ENCODE data around the gene NOD2. TPM values are rescaled to one million over a fixed set of nuclear protein-coding genes. Genes with fewer than 3 reads are reported as not detected.

The NOD2 gene
- total RNA-seq, 1 experiment from 2014 or later, result 0.17 TPM

GRCh38 chr16:50652836-50653425, 40.5 kb upstream of the NOD2 start:
- Histone ChIP-seq H2BK20ac (ENCODE audit: low read depth, low read length, poor library complexity, severe bottlenecking) (no peak overlapping the region), H3K9ac (ENCODE audit: extremely low read depth, insufficient read length, low read length) (no peak overlapping the region), H2BK5ac (ENCODE audit: insufficient read length, low read length) (no peak overlapping the region), H2AFZ (ENCODE audit: low read length) (no peak overlapping the region), H3K27me3 (ENCODE audit: insufficient read depth, low read length) (no peaks in the 10 kb centered on the region), H3K4ac (ENCODE audit: low read depth, low read length) (no peak overlapping the region), H3K23ac (ENCODE audit: insufficient read length, low read depth, low read length) (no peak overlapping the region), H3K14ac (ENCODE audit: insufficient read depth, low read length) (no peak overlapping the region), H4K20me1 (ENCODE audit: control insufficient read depth, insufficient read depth, insufficient read length) (no peaks in the 10 kb centered on the region), H2BK15ac (ENCODE audit: low read depth, low read length) (no peak overlapping the region), H3K79me1 (ENCODE audit: insufficient read depth, low read depth, low read length, poor library complexity, severe bottlenecking) (no peaks in the 10 kb centered on the region), H3K56ac (ENCODE audit: insufficient read length, low read depth, low read length) (no peak overlapping the region), H3K79me2 (ENCODE audit: insufficient read depth, low read length) (no peaks in the 10 kb centered on the region), H2BK12ac (ENCODE audit: insufficient read length, low read depth, low read length) (no peak overlapping the region), H3K9me3 (ENCODE audit: control insufficient read depth, low read depth, low read length) (no peaks in the 10 kb centered on the region), H3K23me2 (ENCODE audit: insufficient read length, low read depth, low read length, poor library complexity, severe bottlenecking) (no peaks in the 10 kb centered on the region), H4K5ac (ENCODE audit: insufficient read length, low read depth, low read length) (no peak overlapping the region), H3K4me1 (ENCODE audit: insufficient read depth, low read length) (no peaks in the 10 kb centered on the region), H3K27ac (ENCODE audit: insufficient read length, low read depth, low read length) (no peak overlapping the region), H3T11ph (ENCODE audit: low read length) (no peak overlapping the region), H2AK5ac (ENCODE audit: insufficient read length, low read length) (no peak overlapping the region), H4K91ac (ENCODE audit: insufficient read length, low read depth, low read length) (no peak overlapping the region), H3K4me2 (ENCODE audit: insufficient read depth, insufficient read length, low read length) (no peak overlapping the region), H2BK120ac (ENCODE audit: low read depth, low read length, poor library complexity, severe bottlenecking) (no peak overlapping the region), H3K18ac (ENCODE audit: insufficient read length, low read depth, low read length) (no peak overlapping the region), H4K8ac (replicated peaks; ENCODE audit: insufficient read length, low read depth, low read length) (no peak overlapping the region)
- WGBS (ENCODE audit: extremely low coverage, insufficient read length, low lambda C conversion rate), result no CpG with 5 or more reads among the region's 14 CpGs
- peaks cover 6% of the 10 kb centered on the region for H3K27me3 Mint-ChIP-seq (ENCODE audit: low read depth)
- H3K36me3 Mint-ChIP-seq (ENCODE audit: insufficient read depth in 1 of 3, low read depth in 3 of 3), result no peaks in the 10 kb centered on the region; a peak in 1 of 7 replicates
- H3K4me3 Mint-ChIP-seq, result no peak overlapping the region; a peak in 1 of 5 replicates
- H3K9me3 Mint-ChIP-seq, result no peaks in the 10 kb centered on the region; a peak in 1 of 5 replicates
- no peak for TF ChIP-seq CTCF (conservative IDR thresholded peaks at IDR 0.05)
- no peak overlapping the region for H3K27ac Mint-ChIP-seq
- DNase-seq, result no peak
- H3K4me1 Mint-ChIP-seq, result peaks cover 0 to 2% of the 10 kb centered on the region in 2 experiments; a peak in 2 of 4 replicates

Measured in H9 (cell line).